OCI-LY3 (cell line): ENCODE data around the gene SLC29A3.

Experiments used
- CTCF ChIP-seq: fragments of 200-600, 300-600 bp; sonication (generic); IDR thresholded peaks from 2 replicates; pipeline ENCODE4 v1.5.1; 2014; ENCODE audit warnings: antibody characterized with exemption, low read length, low read depth
- EZH2phosphoT487 ChIP-seq: fragments of 200-600 bp; shearing (Covaris generic); IDR thresholded peaks from 2 replicates; pipeline ENCODE4 v1.6.1; 2018; ENCODE audit warnings: antibody characterized with exemption, mixed run types, low read depth

- TF ChIP-seq CTCF (no peak), EZH2phosphoT487 (no peak)
Measured at GRCh38 chr10:71398976-71399375, 79.9 kb downstream of the SLC29A3 start.
